ENCODE measurements around the gene GSTM2.

The GSTM2 gene

GRCh38 chr1:109721971-109722370 is 54.1 kb downstream of the GSTM2 start:
- TF ChIP-seq CTCF (IDR thresholded peaks at IDR 0.05): no peak

- TF ChIP-seq CTCF (IDR thresholded peaks at IDR 0.05): no peak
Observed at GRCh38 chr1:109722908-109723691, 55.2 kb downstream of the GSTM2 start.

All from LNCAP (cell line).